HCT116 (cell line): ENCODE results near the gene NEURL1. TPM values are rescaled to one million over a fixed set of nuclear protein-coding genes. Genes with fewer than 3 reads are reported as not detected.

Source experiments
- ATAC-seq: fragments of 200-7000 bp; cut with Tn5 transposase; 2 replicates; pipeline ENCODE4 v1.9.1; 2020; ENCODE audit warnings: mild to moderate bottlenecking, moderate library complexity
- BruUV-seq: library from RNA; stranded (reverse); fragments of 400-500 nt; replicated peaks from 2 replicates; lab custom pipeline; 2021; lab: Mats Ljungman, UMichigan
- CTCF ChIA-PET: fragments of 300-600 bp; sonication (Branson Sonifier 250); formaldehyde crosslinking; loops from one replicate; lab custom pipeline; 2021; ENCODE audit warnings: antibody characterized with exemption; lab: Charles Lee
- POLR2A ChIA-PET: fragments of 300-600, 350-600 bp; sonication (Branson Sonifier 250); formaldehyde crosslinking; loops from one replicate; lab custom pipeline; 2021; ENCODE audit warnings: antibody characterized with exemption; lab: Charles Lee
- RAD21 ChIA-PET, 2 experiments: fragments of 300-600 bp; sonication (Branson Sonifier 250); formaldehyde crosslinking; loops; one replicate each; lab custom pipeline; 2023; ENCODE audit warnings: low total read pairs in 2 of 2; ENCODE audit not compliant: uncharacterized antibody in 2 of 2, unreplicated experiment in 2 of 2, low non-redundant PET in 1 of 2; lab: Charles Lee
- DNase-seq: peaks from one replicate; pipeline ENCODE4 v3.0.0-alpha.2; 2010; ENCODE audit warnings: low read depth, low spot score
- H2AFZ ChIP-seq: fragments of 200-600 bp; shearing (Covaris generic), sonication (generic); 2 replicates; pipeline ENCODE4 v1.6.1; 2017; ENCODE audit warnings: low read depth, mixed run types, mixed read lengths, antibody characterized with exemption, low read length; ENCODE audit not compliant: poor library complexity, severe bottlenecking
- H3K27ac ChIP-seq: 2 replicates; pipeline ENCODE4 v1.5.1; 2012; ENCODE audit warnings: low read depth, low read length
- H3K27me3 ChIP-seq: fragments of 200-600 bp; sonication (generic); 2 replicates; pipeline ENCODE4 v1.6.1; 2016; ENCODE audit warnings: mixed run types, low read length, mixed read lengths; ENCODE audit not compliant: insufficient read depth
- H3K36me3 ChIP-seq, 2 experiments: fragments of 200-500 bp in 1 of 2; fragments of 200-600 bp in 1 of 2; sonication (Bioruptor generic) in 1 of 2; sonication (generic) in 1 of 2; 2 replicates each; pipeline versions ENCODE4 v1.5.1 to v1.6.1; 2014 to 2016; ENCODE audit warnings: low read length in 2 of 2, inconsistent platforms in 1 of 2, mixed read lengths in 1 of 2, mixed run types in 1 of 2; ENCODE audit not compliant: insufficient read depth in 2 of 2, control insufficient read depth in 1 of 2
- H3K4me1 ChIP-seq, 2 experiments: fragments of 200-600 bp in 1 of 2; sonication (generic) in 1 of 2; 2 replicates each; pipeline versions ENCODE4 v1.5.1 to v1.6.1; 2012 to 2017; ENCODE audit warnings: low read length in 2 of 2, inconsistent platforms in 1 of 2, mild to moderate bottlenecking in 1 of 2, mixed read lengths in 1 of 2, mixed run types in 1 of 2, moderate library complexity in 1 of 2; ENCODE audit not compliant: insufficient read depth in 2 of 2, control insufficient read depth in 1 of 2
- H3K4me2 ChIP-seq: fragments of 200-600 bp; sonication (generic); 2 replicates; pipeline ENCODE4 v1.6.1; 2017; ENCODE audit warnings: mixed run types, low read length, mixed read lengths
- H3K4me3 ChIP-seq, 2 experiments: fragments of 200-600 bp in 1 of 2; sonication (generic) in 1 of 2; replicated peaks in 1 of 2; 2 replicates each; pipeline ENCODE4 v1.5.1; 2011 to 2016; ENCODE audit warnings: low read length in 2 of 2, control low read depth in 1 of 2, low read depth in 1 of 2, mild to moderate bottlenecking in 1 of 2, mixed read lengths in 1 of 2, mixed run types in 1 of 2
- H3K79me2 ChIP-seq: fragments of 200-600 bp; sonication (generic); 2 replicates; pipeline ENCODE4 v1.6.1; 2017; ENCODE audit warnings: mild to moderate bottlenecking, mixed run types, low read length, moderate library complexity, mixed read lengths; ENCODE audit not compliant: insufficient read depth
- H3K9ac ChIP-seq: fragments of 200-600 bp; sonication (generic); 2 replicates; pipeline ENCODE4 v1.6.1; 2016; ENCODE audit warnings: low read length, mixed read lengths
- H3K9me2 ChIP-seq: fragments of 200-600 bp; sonication (generic), shearing (Covaris generic); 2 replicates; pipeline ENCODE4 v1.6.1; 2017; ENCODE audit warnings: mixed run types, mild to moderate bottlenecking, moderate library complexity; ENCODE audit not compliant: insufficient read depth
- H3K9me3 ChIP-seq, 2 experiments: fragments of 200-500 bp in 1 of 2; fragments of 200-600 bp in 1 of 2; sonication (Bioruptor generic) in 1 of 2; sonication (generic) in 1 of 2; 2 replicates each; pipeline ENCODE4 v1.6.1; 2014 to 2017; ENCODE audit warnings: low read length in 2 of 2, mixed read lengths in 2 of 2, inconsistent platforms in 1 of 2, low read depth in 1 of 2, mild to moderate bottlenecking in 1 of 2, mixed run types in 1 of 2, moderate library complexity in 1 of 2; ENCODE audit not compliant: control insufficient read depth in 1 of 2, insufficient read depth in 1 of 2
- H4K20me1 ChIP-seq: fragments of 200-600 bp; sonication (generic), shearing (Covaris generic); 2 replicates; pipeline ENCODE4 v1.6.1; 2017; ENCODE audit warnings: mixed run types, mild to moderate bottlenecking, moderate library complexity; ENCODE audit not compliant: insufficient read depth
- CTCF ChIP-seq, 3 experiments: fragments of 200-600 bp in 1 of 3; sonication (generic) in 1 of 3; IDR thresholded peaks in 2 of 3; conservative IDR thresholded peaks in 1 of 3; 2 replicates each; pipeline ENCODE4 v1.5.1; 2012 to 2017; ENCODE audit warnings: low read depth in 2 of 3, low read length in 2 of 3, antibody characterized with exemption in 1 of 3, borderline replicate concordance in 1 of 3, control low read depth in 1 of 3, mild to moderate bottlenecking in 1 of 3, mixed read lengths in 1 of 3, mixed run types in 1 of 3, moderate library complexity in 1 of 3; ENCODE audit not compliant: insufficient read depth in 1 of 3
- EGR1 ChIP-seq: IDR thresholded peaks from 2 replicates; pipeline ENCODE4 v1.6.1; 2012; ENCODE audit warnings: low read depth
- EZH2phosphoT487 ChIP-seq: fragments of 200-600 bp; IDR thresholded peaks from 2 replicates; pipeline ENCODE4 v1.6.1; 2018; ENCODE audit warnings: antibody characterized with exemption, borderline replicate concordance
- JUND ChIP-seq: IDR thresholded peaks from 2 replicates; pipeline ENCODE4 v1.6.1; 2012
- POLR2AphosphoS5 ChIP-seq: IDR thresholded peaks from 2 replicates; pipeline ENCODE4 v1.6.1; 2011; ENCODE audit warnings: mild to moderate bottlenecking, low read depth, low read length, moderate library complexity
- RAD21 ChIP-seq: IDR thresholded peaks from 2 replicates; pipeline ENCODE4 v1.6.1; 2012; ENCODE audit warnings: low read depth, mild to moderate bottlenecking
- SIN3A ChIP-seq: IDR thresholded peaks from 2 replicates; pipeline ENCODE4 v1.6.1; 2012; ENCODE audit warnings: low read depth
- SP1 ChIP-seq: IDR thresholded peaks from 2 replicates; pipeline ENCODE4 v1.6.1; 2012; ENCODE audit warnings: low read depth
- YY1 ChIP-seq: IDR thresholded peaks from 2 replicates; pipeline ENCODE4 v1.6.1; 2011; ENCODE audit warnings: low read length, low read depth, moderate library complexity, mild to moderate bottlenecking; ENCODE audit not compliant: insufficient replicate concordance; ENCODE audit errors: extremely low read depth
- ZBTB33 ChIP-seq: IDR thresholded peaks from 2 replicates; pipeline ENCODE4 v1.6.1; 2011; ENCODE audit warnings: mild to moderate bottlenecking, low read length, moderate library complexity; ENCODE audit not compliant: insufficient replicate concordance; ENCODE audit errors: extremely low read depth
- ZNF274 ChIP-seq: fragments of 200-500 bp; sonication (Bioruptor generic); IDR thresholded peaks from 2 replicates; pipeline ENCODE4 v1.6.1; 2014; ENCODE audit warnings: mild to moderate bottlenecking, low read depth, low read length, inconsistent platforms
- intact Hi-C: fragments of 100-400 bp; cut with micrococcal nuclease; formaldehyde crosslinking; loops from 2 replicates; pipeline ENCODE4 v1.10.0; 2022
- total RNA-seq: library from RNA; stranded (reverse); gene quantifications from one replicate; pipeline ENCODE4 v1.2.1, GENCODE V29; 2021; ENCODE audit not compliant: unreplicated experiment

Gene NEURL1
- total RNA-seq, 1 experiment from 2014 or later: 1.4 TPM

- POLR2A ChIA-PET: interaction anchor here (0.8 kb wide), 1 partner anchor 53 kb away, joined by 5 read pairs; no protein-coding TSS in a partner anchor
- intact Hi-C loops: no loop called here
- no peak overlapping the region for H3K27ac ChIP-seq
- no peaks in the 10 kb centered on the region for H3K79me2 ChIP-seq
- H3K36me3 ChIP-seq: no peaks in the 10 kb centered on the region
- BruUV-seq: no TSS peak
- no peaks in the 10 kb centered on the region for H3K9me3 ChIP-seq
- H3K4me3 ChIP-seq: no peak overlapping the region
- H2AFZ ChIP-seq: no peak overlapping the region
- DNase-seq (no peak), ATAC-seq (no peak)
- H3K4me1 ChIP-seq: peaks cover 0 to 10% of the 10 kb centered on the region in 2 experiments; a peak in 3 of 4 replicates
- CTCF ChIA-PET: no interaction called here
- H3K9me2 ChIP-seq: no peaks in the 10 kb centered on the region
- TF ChIP-seq EGR1 (no peak), RAD21 (no peak), EZH2phosphoT487 (no peak), JUND (no peak)
- no peaks in the 10 kb centered on the region for H4K20me1 ChIP-seq
- H3K4me2 ChIP-seq: no peak overlapping the region
- H3K27me3 ChIP-seq: no peaks in the 10 kb centered on the region
- H3K9ac ChIP-seq: no peak overlapping the region
- RAD21 ChIA-PET: no interaction called here
Measured at GRCh38 chr10:103457896-103458583, 35.5 kb upstream of the NEURL1 start.

- H3K4me2 ChIP-seq: no peak within 1 kb of the TSS
- intact Hi-C loops: no loop called here
- no TSS peak for BruUV-seq
- H3K4me1 ChIP-seq: peaks cover 0 to 6% of the 10 kb centered on the region in 2 experiments; a peak in 2 of 4 replicates
- no peaks in the 10 kb centered on the region for H3K9me2 ChIP-seq
- no peaks in the 10 kb centered on the region for H3K36me3 ChIP-seq
- ChIA-PET CTCF (no interaction called here), RAD21 (no interaction called here), POLR2A (interaction anchor here (0.8 kb wide), 1 partner anchor 54 kb away, joined by 5 read pairs; no protein-coding TSS in a partner anchor)
- H3K79me2 ChIP-seq: no peaks in the 10 kb centered on the region
- no peak for DNase-seq
- H4K20me1 ChIP-seq: no peaks in the 10 kb centered on the region
- ATAC-seq: peak; percentile 62
- H3K9ac ChIP-seq: no peak within 1 kb of the TSS
- no peaks in the 10 kb centered on the region for H3K27me3 ChIP-seq
- H3K4me3 ChIP-seq: no peak within 1 kb of the TSS
- no peak for TF ChIP-seq ZBTB33
- TF ChIP-seq SIN3A: no peak
- no peak for TF ChIP-seq ZNF274
- TF ChIP-seq RAD21: no peak
- no peak for TF ChIP-seq EGR1
- no peak for TF ChIP-seq JUND
- no peak for TF ChIP-seq YY1
- no peak for TF ChIP-seq CTCF (IDR thresholded peaks at IDR 0.05 in 2 of 3, conservative IDR thresholded peaks at IDR 0.05 in 1 of 3; ENCODE audit: borderline replicate concordance in 1 of 3, insufficient read depth in 1 of 3, low read depth in 2 of 3, low read length in 2 of 3)
- no peak for TF ChIP-seq SP1
- no peak for TF ChIP-seq POLR2AphosphoS5
- no peak within 1 kb of the TSS for H2AFZ ChIP-seq
- no peak within 1 kb of the TSS for H3K27ac ChIP-seq
- no peaks in the 10 kb centered on the region for H3K9me3 ChIP-seq
Measured at GRCh38 chr10:103458720-103459119, 34.8 kb upstream of the NEURL1 start, which contains the start of gene CALHM1. CALHM1 (minus strand) TSS chr10:103458900; CDS start chr10:103458751, 149 bp downstream.
